Mammary epithelial cell (primary cell): Measurements from ENCODE around the gene FMO5.

Source experiments
- CTCF ChIP-seq, 2 donors: IDR thresholded peaks in 1 of 2; conservative IDR thresholded peaks in 1 of 2; 2 replicates each; pipeline ENCODE4 v1.5.1; 2011 to 2012; ENCODE audit warnings: inconsistent platforms in 2 of 2, low read length in 2 of 2, mild to moderate bottlenecking in 2 of 2, control low read depth in 1 of 2, low read depth in 1 of 2; ENCODE audit not compliant: insufficient read depth in 1 of 2; ENCODE audit errors: extremely low read depth in 1 of 2
- EZH2 ChIP-seq: IDR thresholded peaks from 2 replicates; pipeline ENCODE4 v1.6.1; 2012; ENCODE audit warnings: low read length, inconsistent platforms, borderline replicate concordance

- TF ChIP-seq CTCF (conservative IDR thresholded peaks at IDR 0.05 in 1 of 2, IDR thresholded peaks at IDR 0.05 in 1 of 2; ENCODE audit: extremely low read depth in 1 of 2, insufficient read depth in 1 of 2, low read depth in 1 of 2, low read length in 2 of 2) = no peak
- TF ChIP-seq EZH2 = no peak
Observed at GRCh38 chr1:147216124-147216523, 9.0 kb downstream of the FMO5 start.
